PFSK-1 (cell line): Measurements from ENCODE around the gene UIMC1.

Experiments used
- FOXP2 ChIP-seq: optimal IDR thresholded peaks from 2 replicates; pipeline ENCODE3; 2011; ENCODE audit warnings: borderline replicate concordance, control low read depth, inconsistent platforms; ENCODE audit not compliant: insufficient read depth; ENCODE audit errors: extremely low read length, extremely low read depth
- POLR2AphosphoS5 ChIP-seq: IDR thresholded peaks from 2 replicates; pipeline ENCODE4 v1.6.1; 2012; ENCODE audit warnings: low read depth, mild to moderate bottlenecking, control low read depth, low read length, moderate library complexity
- SIN3A ChIP-seq: IDR thresholded peaks from 2 replicates; pipeline ENCODE4 v1.6.1; 2012; ENCODE audit warnings: mild to moderate bottlenecking, low read length, moderate library complexity, borderline replicate concordance; ENCODE audit not compliant: insufficient read depth
- TAF1 ChIP-seq: IDR thresholded peaks from 2 replicates; pipeline ENCODE4 v1.6.1; 2012; ENCODE audit warnings: low read length, control low read depth, borderline replicate concordance; ENCODE audit not compliant: insufficient read depth
- TF ChIP-seq, protein P1 (sequence below), 2 experiments: IDR thresholded peaks; 2 replicates each; pipeline versions ENCODE4 v1.6.1 to v1.8.0; 2011 to 2012; ENCODE audit warnings: low read depth in 2 of 2, low read length in 2 of 2, control low read depth in 1 of 2, inconsistent platforms in 1 of 2, mild to moderate bottlenecking in 1 of 2, moderate library complexity in 1 of 2; ENCODE audit not compliant: insufficient read depth in 1 of 2

UIMC1 gene

DNA sequence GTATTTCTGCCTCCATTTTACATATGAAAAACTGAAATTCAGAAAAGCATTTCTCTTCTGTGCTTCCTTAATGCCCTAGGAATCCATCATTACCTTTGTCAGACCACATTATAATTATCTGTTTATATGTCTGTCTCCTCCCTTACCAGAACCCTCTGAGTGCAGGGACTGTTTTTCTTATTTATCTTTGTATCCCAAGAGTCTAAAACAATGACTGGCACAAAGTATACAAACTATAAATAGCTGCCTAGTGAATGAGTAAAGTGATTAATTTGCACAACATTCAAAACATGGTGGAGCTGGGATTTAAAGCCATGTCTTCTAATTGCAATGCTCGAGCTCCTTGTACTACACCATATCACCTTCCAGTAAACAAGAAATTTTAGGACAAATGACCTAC is 58.1 kb downstream of the UIMC1 start:
- TF ChIP-seq TAF1 (no peak), POLR2AphosphoS5 (no peak), SIN3A (no peak), FOXP2 (no peak)
- TF ChIP-seq, protein P1, sequence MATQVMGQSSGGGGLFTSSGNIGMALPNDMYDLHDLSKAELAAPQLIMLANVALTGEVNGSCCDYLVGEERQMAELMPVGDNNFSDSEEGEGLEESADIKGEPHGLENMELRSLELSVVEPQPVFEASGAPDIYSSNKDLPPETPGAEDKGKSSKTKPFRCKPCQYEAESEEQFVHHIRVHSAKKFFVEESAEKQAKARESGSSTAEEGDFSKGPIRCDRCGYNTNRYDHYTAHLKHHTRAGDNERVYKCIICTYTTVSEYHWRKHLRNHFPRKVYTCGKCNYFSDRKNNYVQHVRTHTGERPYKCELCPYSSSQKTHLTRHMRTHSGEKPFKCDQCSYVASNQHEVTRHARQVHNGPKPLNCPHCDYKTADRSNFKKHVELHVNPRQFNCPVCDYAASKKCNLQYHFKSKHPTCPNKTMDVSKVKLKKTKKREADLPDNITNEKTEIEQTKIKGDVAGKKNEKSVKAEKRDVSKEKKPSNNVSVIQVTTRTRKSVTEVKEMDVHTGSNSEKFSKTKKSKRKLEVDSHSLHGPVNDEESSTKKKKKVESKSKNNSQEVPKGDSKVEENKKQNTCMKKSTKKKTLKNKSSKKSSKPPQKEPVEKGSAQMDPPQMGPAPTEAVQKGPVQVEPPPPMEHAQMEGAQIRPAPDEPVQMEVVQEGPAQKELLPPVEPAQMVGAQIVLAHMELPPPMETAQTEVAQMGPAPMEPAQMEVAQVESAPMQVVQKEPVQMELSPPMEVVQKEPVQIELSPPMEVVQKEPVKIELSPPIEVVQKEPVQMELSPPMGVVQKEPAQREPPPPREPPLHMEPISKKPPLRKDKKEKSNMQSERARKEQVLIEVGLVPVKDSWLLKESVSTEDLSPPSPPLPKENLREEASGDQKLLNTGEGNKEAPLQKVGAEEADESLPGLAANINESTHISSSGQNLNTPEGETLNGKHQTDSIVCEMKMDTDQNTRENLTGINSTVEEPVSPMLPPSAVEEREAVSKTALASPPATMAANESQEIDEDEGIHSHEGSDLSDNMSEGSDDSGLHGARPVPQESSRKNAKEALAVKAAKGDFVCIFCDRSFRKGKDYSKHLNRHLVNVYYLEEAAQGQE (IDR thresholded peaks at IDR 0.05; ENCODE audit: insufficient read depth in 1 of 2, low read depth in 2 of 2, low read length in 2 of 2), result no peak

DNA sequence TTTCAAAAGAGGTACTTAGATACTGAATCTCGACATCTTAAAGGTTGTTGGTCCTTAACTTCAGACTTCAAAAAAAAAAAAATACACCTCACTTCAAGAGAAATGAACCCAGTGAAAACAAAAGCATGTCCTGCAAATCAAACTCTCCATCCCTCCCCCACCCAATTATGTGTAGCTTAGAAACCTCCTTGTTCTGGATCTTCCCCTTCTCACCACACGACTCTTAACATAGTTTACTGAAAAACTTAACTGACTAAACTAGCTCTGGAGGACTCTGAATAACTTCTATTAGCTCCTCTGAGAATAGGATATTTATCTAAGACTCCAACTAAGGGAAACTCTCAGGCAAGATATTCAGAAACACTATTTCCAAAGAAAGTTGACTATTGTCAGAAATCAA is 58.7 kb downstream of the UIMC1 start:
- TF ChIP-seq SIN3A (no peak), TAF1 (no peak), POLR2AphosphoS5 (no peak), FOXP2 (no peak)
- TF ChIP-seq, protein P1 (IDR thresholded peaks at IDR 0.05; ENCODE audit: insufficient read depth in 1 of 2, low read depth in 2 of 2, low read length in 2 of 2), result no peak

DNA sequence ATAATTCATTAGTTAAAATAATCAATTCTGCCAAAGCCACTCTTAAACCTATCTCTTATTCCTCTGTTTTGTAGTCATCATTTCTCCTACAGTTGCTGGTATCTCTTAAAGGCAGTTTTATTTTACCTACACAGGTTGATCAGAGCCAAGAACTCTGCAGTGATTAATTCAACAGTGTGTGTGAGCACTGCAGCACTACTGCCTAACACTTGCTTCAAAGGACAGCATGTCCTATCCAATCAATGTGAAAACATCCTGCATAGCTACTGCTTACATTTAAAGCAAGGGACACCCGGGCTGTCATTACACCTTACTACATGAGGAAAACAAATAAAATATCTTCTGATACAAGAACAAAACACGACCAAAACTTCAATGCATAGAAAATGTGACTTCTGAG is 62.3 kb downstream of the UIMC1 start:
- TF ChIP-seq SIN3A (no peak), TAF1 (no peak), POLR2AphosphoS5 (no peak), FOXP2 (no peak)
- TF ChIP-seq, protein P1 (IDR thresholded peaks at IDR 0.05; ENCODE audit: insufficient read depth in 1 of 2, low read depth in 2 of 2, low read length in 2 of 2), result no peak

DNA sequence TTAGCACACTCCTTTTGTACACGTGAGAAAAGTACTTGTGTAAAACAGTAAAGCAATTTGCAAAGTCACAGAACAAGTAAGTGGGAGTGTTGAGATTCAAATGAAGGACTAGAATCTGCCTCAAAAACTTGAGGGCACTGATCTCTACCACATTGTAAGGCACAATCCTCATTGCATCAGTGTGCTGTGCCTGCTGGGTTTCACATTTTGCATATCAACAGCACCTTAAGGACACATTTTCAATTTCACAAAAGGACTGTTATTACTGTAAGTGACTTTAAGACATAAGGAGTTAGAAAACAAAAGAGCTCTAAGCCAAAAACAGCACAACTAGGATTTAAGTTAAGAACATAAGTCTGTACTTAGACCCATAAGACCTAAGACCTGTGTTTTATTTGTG is 62.8 kb downstream of the UIMC1 start:
- TF ChIP-seq TAF1 (no peak), SIN3A (no peak), POLR2AphosphoS5 (no peak), FOXP2 (no peak)
- TF ChIP-seq, protein P1 (IDR thresholded peaks at IDR 0.05; ENCODE audit: insufficient read depth in 1 of 2, low read depth in 2 of 2, low read length in 2 of 2), result no peak

GRCh38 chr5:176941951-176942350 is 64.6 kb downstream of the UIMC1 start:
- TF ChIP-seq, protein P1 (IDR thresholded peaks at IDR 0.05; ENCODE audit: insufficient read depth in 1 of 2, low read depth in 2 of 2, low read length in 2 of 2), result no peak
- no peak for TF ChIP-seq POLR2AphosphoS5
- no peak for TF ChIP-seq SIN3A
- TF ChIP-seq FOXP2, result no peak
- no peak for TF ChIP-seq TAF1
